ENCODE measurements around the gene TRIM2.

DNA sequence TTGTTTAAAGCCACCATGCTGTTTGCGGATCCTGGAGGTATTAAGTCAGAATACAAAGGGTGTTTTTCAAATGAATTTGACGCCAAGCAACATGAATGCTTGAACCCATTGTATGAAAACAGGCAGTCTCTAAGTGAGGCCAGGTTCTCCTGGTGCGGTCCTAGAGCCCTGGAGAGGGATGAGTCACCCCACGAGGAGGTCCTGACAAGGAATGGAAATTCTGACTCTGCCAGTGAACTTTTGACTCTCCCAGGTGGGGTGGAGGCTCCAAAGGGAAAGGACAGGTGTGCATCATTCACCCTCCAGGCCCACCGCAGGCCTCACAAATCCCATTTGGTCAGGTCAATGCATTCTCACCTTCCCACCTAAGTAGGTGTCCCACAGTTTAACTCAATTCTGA lies 1.5 kb downstream of the TRIM2 start:
- no peak for TF ChIP-seq RAD21 (IDR thresholded peaks at IDR 0.05)
- TF ChIP-seq, protein P1, sequence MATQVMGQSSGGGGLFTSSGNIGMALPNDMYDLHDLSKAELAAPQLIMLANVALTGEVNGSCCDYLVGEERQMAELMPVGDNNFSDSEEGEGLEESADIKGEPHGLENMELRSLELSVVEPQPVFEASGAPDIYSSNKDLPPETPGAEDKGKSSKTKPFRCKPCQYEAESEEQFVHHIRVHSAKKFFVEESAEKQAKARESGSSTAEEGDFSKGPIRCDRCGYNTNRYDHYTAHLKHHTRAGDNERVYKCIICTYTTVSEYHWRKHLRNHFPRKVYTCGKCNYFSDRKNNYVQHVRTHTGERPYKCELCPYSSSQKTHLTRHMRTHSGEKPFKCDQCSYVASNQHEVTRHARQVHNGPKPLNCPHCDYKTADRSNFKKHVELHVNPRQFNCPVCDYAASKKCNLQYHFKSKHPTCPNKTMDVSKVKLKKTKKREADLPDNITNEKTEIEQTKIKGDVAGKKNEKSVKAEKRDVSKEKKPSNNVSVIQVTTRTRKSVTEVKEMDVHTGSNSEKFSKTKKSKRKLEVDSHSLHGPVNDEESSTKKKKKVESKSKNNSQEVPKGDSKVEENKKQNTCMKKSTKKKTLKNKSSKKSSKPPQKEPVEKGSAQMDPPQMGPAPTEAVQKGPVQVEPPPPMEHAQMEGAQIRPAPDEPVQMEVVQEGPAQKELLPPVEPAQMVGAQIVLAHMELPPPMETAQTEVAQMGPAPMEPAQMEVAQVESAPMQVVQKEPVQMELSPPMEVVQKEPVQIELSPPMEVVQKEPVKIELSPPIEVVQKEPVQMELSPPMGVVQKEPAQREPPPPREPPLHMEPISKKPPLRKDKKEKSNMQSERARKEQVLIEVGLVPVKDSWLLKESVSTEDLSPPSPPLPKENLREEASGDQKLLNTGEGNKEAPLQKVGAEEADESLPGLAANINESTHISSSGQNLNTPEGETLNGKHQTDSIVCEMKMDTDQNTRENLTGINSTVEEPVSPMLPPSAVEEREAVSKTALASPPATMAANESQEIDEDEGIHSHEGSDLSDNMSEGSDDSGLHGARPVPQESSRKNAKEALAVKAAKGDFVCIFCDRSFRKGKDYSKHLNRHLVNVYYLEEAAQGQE (IDR thresholded peaks at IDR 0.05): no peak
- TF ChIP-seq, protein P2, sequence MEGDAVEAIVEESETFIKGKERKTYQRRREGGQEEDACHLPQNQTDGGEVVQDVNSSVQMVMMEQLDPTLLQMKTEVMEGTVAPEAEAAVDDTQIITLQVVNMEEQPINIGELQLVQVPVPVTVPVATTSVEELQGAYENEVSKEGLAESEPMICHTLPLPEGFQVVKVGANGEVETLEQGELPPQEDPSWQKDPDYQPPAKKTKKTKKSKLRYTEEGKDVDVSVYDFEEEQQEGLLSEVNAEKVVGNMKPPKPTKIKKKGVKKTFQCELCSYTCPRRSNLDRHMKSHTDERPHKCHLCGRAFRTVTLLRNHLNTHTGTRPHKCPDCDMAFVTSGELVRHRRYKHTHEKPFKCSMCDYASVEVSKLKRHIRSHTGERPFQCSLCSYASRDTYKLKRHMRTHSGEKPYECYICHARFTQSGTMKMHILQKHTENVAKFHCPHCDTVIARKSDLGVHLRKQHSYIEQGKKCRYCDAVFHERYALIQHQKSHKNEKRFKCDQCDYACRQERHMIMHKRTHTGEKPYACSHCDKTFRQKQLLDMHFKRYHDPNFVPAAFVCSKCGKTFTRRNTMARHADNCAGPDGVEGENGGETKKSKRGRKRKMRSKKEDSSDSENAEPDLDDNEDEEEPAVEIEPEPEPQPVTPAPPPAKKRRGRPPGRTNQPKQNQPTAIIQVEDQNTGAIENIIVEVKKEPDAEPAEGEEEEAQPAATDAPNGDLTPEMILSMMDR (IDR thresholded peaks at IDR 0.05; ENCODE audit: low read depth, low read length, missing input control): no peak
- TF ChIP-seq YY1 (IDR thresholded peaks at IDR 0.05): no peak
- TF ChIP-seq, protein P3, sequence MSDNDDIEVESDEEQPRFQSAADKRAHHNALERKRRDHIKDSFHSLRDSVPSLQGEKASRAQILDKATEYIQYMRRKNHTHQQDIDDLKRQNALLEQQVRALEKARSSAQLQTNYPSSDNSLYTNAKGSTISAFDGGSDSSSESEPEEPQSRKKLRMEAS (IDR thresholded peaks at IDR 0.05): no peak
- TF ChIP-seq SP1 (IDR thresholded peaks at IDR 0.05): no peak
- TF ChIP-seq NR2F2 (IDR thresholded peaks at IDR 0.05): no peak
- TF ChIP-seq TAF1 (conservative IDR thresholded peaks at IDR 0.05): no peak
- TF ChIP-seq, protein P4, sequence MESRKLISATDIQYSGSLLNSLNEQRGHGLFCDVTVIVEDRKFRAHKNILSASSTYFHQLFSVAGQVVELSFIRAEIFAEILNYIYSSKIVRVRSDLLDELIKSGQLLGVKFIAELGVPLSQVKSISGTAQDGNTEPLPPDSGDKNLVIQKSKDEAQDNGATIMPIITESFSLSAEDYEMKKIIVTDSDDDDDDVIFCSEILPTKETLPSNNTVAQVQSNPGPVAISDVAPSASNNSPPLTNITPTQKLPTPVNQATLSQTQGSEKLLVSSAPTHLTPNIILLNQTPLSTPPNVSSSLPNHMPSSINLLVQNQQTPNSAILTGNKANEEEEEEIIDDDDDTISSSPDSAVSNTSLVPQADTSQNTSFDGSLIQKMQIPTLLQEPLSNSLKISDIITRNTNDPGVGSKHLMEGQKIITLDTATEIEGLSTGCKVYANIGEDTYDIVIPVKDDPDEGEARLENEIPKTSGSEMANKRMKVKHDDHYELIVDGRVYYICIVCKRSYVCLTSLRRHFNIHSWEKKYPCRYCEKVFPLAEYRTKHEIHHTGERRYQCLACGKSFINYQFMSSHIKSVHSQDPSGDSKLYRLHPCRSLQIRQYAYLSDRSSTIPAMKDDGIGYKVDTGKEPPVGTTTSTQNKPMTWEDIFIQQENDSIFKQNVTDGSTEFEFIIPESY (IDR thresholded peaks at IDR 0.05): no peak
- no peak for TF ChIP-seq GABPA (IDR thresholded peaks at IDR 0.05 in 1 of 2, conservative IDR thresholded peaks at IDR 0.05 in 1 of 2)
- no peak for TF ChIP-seq FOXA1 (IDR thresholded peaks at IDR 0.05)
- TF ChIP-seq JUND (IDR thresholded peaks at IDR 0.05): no peak
- TF ChIP-seq RXRA (IDR thresholded peaks at IDR 0.05): no peak
- TF ChIP-seq, protein P5, sequence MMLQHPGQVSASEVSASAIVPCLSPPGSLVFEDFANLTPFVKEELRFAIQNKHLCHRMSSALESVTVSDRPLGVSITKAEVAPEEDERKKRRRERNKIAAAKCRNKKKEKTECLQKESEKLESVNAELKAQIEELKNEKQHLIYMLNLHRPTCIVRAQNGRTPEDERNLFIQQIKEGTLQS (IDR thresholded peaks at IDR 0.05): no peak

Data from liver (tissue), 3 donors.